ENCODE measurements around the gene SUMO2. TPM values are rescaled to one million over a fixed set of nuclear protein-coding genes. Genes with fewer than 3 reads are reported as not detected.
"Not testable (repeated sequence)": the region's sequence is repeated elsewhere in the genome, so short reads cannot be mapped to it uniquely, and the experiment has no call there.

Gene SUMO2
- total RNA-seq, 1 donor from 2014 or later = 76.0 TPM

DNA sequence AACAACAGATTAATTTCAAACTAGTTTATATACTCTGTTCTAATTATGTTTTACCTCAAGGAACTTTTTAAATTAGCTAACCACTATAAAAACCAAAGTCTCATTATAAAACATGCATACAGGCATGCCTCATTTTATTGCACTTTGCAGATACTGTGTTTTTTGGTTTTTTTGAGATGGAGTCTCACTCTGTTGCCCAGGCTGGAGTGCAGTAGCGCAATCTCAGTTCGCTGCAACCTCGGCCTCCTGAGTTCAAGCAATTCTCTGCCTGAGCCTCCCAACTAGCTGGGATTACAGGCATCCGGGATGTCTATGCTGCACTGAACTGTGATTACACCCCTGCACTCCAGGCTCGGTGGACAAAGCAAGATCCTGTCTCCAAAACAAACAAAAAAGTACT is 19.7 kb downstream of the SUMO2 start:
- Histone ChIP-seq H3K36me3 (ENCODE audit: control insufficient read depth, insufficient read depth, low read length) (no peaks in the 10 kb centered on the region), H3K27me3 (ENCODE audit: control insufficient read depth, insufficient read depth, low read length) (no peaks in the 10 kb centered on the region), H3K4me3 (ENCODE audit: low read depth, low read length) (no peak overlapping the region)
- DNase-seq (ENCODE audit: low read depth) = no peak
- TF ChIP-seq, protein P1, sequence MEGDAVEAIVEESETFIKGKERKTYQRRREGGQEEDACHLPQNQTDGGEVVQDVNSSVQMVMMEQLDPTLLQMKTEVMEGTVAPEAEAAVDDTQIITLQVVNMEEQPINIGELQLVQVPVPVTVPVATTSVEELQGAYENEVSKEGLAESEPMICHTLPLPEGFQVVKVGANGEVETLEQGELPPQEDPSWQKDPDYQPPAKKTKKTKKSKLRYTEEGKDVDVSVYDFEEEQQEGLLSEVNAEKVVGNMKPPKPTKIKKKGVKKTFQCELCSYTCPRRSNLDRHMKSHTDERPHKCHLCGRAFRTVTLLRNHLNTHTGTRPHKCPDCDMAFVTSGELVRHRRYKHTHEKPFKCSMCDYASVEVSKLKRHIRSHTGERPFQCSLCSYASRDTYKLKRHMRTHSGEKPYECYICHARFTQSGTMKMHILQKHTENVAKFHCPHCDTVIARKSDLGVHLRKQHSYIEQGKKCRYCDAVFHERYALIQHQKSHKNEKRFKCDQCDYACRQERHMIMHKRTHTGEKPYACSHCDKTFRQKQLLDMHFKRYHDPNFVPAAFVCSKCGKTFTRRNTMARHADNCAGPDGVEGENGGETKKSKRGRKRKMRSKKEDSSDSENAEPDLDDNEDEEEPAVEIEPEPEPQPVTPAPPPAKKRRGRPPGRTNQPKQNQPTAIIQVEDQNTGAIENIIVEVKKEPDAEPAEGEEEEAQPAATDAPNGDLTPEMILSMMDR (IDR thresholded peaks at IDR 0.05; ENCODE audit: insufficient read depth, low read length, poor library complexity, severe bottlenecking) = no peak

DNA sequence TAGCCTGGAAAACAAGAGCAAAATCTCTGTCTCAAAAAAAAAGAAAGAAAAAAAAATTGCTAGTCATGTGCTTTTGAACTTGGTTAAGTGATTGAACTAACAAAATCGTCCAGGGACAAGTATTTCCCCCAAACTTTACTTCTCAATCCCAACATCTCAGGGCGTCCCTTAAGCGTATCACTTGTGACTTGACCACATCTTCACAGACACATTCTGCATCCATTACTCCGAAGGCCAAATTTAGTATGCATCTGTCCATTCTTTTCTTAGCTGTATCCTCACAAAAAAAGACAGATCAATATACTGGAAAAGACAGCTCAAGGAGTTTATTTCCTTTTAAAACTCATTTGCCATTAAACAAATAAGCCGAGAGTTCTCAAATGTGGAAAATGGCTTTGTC is 22.5 kb downstream of the SUMO2 start:
- no peaks in the 10 kb centered on the region for H3K36me3 ChIP-seq (ENCODE audit: control insufficient read depth, insufficient read depth, low read length)
- no peak for DNase-seq (ENCODE audit: low read depth)
- no peaks in the 10 kb centered on the region for H3K27me3 ChIP-seq (ENCODE audit: control insufficient read depth, insufficient read depth, low read length)
- TF ChIP-seq, protein P1 (IDR thresholded peaks at IDR 0.05; ENCODE audit: insufficient read depth, low read length, poor library complexity, severe bottlenecking) = no peak
- no peak overlapping the region for H3K4me3 ChIP-seq (ENCODE audit: low read depth, low read length)

DNA sequence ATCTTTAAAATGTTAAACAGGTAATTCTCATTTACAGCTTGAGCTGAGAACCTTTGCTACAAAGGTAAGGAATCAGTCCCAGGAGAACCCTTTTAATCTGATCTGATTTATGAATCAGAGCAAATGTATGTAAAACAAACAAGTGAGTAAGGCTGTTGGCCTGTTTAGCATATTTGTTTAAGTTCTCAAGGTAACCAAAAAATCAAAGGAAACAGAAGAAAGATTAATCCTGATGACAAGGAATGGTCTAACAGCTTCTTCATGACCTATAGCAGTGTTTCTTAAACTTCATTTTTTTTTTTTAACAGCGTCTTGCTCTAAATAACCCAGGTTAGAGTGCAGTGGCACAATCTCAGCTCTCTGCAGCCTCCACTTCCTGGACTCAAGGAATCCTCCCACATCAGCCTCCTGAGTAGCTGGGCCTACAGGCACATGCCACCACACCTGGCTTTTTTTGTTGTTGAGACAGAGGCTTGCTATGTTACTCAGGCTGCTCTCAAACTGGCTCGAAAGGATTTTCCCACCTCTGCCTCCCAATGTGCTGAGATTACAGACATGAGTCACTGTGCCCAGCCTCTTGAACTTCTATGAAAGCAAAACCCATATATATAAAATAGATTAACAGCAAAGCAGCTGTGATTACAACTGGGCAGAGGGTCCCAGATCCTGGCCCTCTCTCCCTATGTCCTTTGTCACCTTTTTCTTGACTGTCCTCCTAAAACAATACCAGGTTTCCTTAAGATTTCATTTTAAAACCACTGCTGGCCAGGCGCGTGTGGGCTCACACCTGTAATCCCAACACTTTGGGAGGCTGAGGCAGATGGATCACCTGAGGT is 23.3 kb downstream of the SUMO2 start:
- Histone ChIP-seq H3K36me3 (ENCODE audit: control insufficient read depth, insufficient read depth, low read length) (no peaks in the 10 kb centered on the region), H3K27me3 (ENCODE audit: control insufficient read depth, insufficient read depth, low read length) (no peaks in the 10 kb centered on the region), H3K4me3 (ENCODE audit: low read depth, low read length) (no peak overlapping the region)
- TF ChIP-seq, protein P1 (IDR thresholded peaks at IDR 0.05; ENCODE audit: insufficient read depth, low read length, poor library complexity, severe bottlenecking) = no peak
- no peak for DNase-seq (ENCODE audit: low read depth)

DNA sequence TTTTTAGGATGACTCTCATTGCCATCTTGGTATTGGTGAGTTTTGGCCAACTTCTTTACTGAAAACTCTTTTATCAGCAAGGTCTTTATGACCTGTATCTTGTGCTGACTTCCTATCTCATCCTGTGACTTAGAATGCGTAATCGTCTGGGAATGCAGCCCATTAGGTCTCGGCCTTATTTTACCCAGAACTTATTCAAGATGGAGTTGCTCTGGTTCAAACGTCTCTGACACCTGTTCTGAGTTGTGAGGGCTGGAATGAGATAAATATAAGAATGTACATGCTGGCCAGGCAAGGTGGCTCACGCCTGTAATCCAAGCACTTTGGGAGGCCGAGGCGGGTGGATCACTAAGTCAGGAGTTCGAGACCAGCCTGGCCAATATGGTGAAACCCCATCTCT is 24.3 kb downstream of the SUMO2 start:
- DNase-seq (ENCODE audit: low read depth); H3K36me3 ChIP-seq (ENCODE audit: control insufficient read depth, insufficient read depth, low read length); H3K4me3 ChIP-seq (ENCODE audit: low read depth, low read length); H3K27me3 ChIP-seq (ENCODE audit: control insufficient read depth, insufficient read depth, low read length): not testable (repeated sequence)

DNA sequence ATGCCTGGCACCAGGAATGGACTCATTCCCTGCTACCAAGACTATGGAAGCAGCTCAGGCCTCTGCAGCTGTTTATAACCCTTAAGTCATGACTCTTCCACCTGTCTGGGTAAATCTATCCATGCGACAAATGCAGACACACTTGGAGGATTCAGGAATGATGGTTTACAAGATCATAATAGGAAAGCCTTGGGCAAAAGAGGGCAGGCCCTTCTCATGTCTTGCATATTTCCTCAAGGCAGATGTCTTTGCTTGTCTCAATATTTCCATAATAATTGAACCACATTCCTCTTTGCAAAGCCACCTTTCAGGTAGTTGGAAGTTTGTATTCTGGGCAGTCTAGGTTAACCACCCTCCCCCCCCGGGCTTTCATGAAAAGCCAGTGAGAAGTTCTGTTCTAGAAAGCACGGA is 27.6 kb downstream of the SUMO2 start:
- no peaks in the 10 kb centered on the region for H3K36me3 ChIP-seq (ENCODE audit: control insufficient read depth, insufficient read depth, low read length)
- TF ChIP-seq, protein P1 (IDR thresholded peaks at IDR 0.05; ENCODE audit: insufficient read depth, low read length, poor library complexity, severe bottlenecking) = no peak
- H3K4me3 ChIP-seq (ENCODE audit: low read depth, low read length) = no peak overlapping the region
- H3K27me3 ChIP-seq (ENCODE audit: control insufficient read depth, insufficient read depth, low read length) = no peaks in the 10 kb centered on the region
- DNase-seq (ENCODE audit: low read depth) = no peak

DNA sequence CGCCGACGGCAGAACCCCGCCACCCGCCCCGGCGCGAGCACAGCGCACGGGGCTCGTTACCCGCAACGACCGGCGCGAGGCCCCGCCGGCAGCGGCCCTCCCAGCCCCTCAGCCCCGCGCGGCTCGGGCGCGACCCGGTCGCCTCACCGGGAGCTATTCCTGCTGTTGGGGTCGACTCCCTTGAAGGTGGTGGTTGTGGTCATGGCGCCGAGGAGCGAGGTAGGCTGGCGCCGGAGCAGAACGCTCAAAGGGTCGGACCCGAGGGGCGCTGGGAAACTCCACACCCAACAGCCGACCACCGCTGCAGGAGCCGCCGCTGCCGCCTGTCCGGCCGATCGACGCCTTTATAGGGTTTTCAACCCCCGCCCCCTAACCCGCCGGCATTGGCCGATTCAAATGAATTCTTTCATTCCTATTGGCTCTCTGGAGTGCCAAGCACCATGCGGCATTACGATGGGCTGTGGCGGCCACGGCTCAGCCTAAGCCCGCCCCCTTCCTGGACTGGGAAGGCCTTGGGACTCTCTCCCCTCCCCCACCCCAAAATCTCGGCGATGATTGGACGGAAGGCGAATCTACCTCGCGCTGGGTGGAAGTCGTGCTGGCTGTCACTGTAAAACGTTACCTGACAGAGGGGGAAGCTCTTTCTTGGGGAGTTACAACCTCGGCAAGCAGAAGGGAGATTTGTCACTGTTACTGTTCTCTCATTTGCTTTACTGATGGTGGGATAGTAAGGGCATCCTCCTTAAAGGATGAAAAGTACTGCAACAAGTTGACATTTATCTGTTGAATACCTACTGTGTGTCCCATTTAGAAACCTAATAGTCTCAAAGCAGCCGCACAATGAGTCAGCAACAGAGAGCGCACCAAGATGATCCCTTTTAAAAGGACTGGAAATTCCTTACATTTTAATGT is 28.3 kb downstream of the SUMO2 start, which contains the start of gene JPT1:
TSS of gene JPT1 (minus strand) at position 318 of the 912 bp plus-strand sequence. CDS start at position 203, 115 bp downstream.
- Histone ChIP-seq H3K4me3 (ENCODE audit: low read depth, low read length) (peak within 1 kb of the TSS; percentile 72), H3K27me3 (ENCODE audit: control insufficient read depth, insufficient read depth, low read length) (no peaks in the 10 kb centered on the region), H3K36me3 (ENCODE audit: control insufficient read depth, insufficient read depth, low read length) (no peaks in the 10 kb centered on the region)
- TF ChIP-seq, protein P1 (IDR thresholded peaks at IDR 0.05; ENCODE audit: insufficient read depth, low read length, poor library complexity, severe bottlenecking) = no peak
- peak; percentile 94 for DNase-seq (ENCODE audit: low read depth)

Measured in kidney epithelial cell (primary cell).